T-helper 17 cell (primary cell): ENCODE data around the gene IL25. TPM values are rescaled to one million over a fixed set of nuclear protein-coding genes. Genes with fewer than 3 reads are reported as not detected.
"Not testable (repeated sequence)": the region's sequence is repeated elsewhere in the genome, so short reads cannot be mapped to it uniquely, and the experiment has no call there.

Experiments used
- ATAC-seq: fragments of 150-1000 bp; cut with Tn5 transposase; 2 replicates; pipeline ENCODE4 v1.10.0; 2021; ENCODE audit warnings: mild to moderate bottlenecking, moderate library complexity
- DNase-seq, 3 donors: peaks; one replicate each; pipeline versions ENCODE4 v3.0.0 to v3.0.0-alpha.2; 2020 to 2021
- H3K9me3 ChIP-seq: one replicate; pipeline ENCODE4 v1.7.0; 2013; ENCODE audit warnings: low read length, mild to moderate bottlenecking; ENCODE audit not compliant: control insufficient read depth, poor library complexity, severe bottlenecking
- H3K27ac Mint-ChIP-seq: one replicate; pipeline ENCODE4 v1.8.0; 2022; ENCODE audit warnings: mild to moderate bottlenecking, moderate library complexity, mixed read lengths
- H3K27me3 Mint-ChIP-seq: one replicate; pipeline ENCODE4 v1.8.0; 2022; ENCODE audit warnings: mixed read lengths
- H3K36me3 Mint-ChIP-seq: one replicate; pipeline ENCODE4 v1.8.0; 2022; ENCODE audit warnings: low read depth, mixed read lengths
- H3K4me1 Mint-ChIP-seq: one replicate; pipeline ENCODE4 v1.8.0; 2022; ENCODE audit warnings: mild to moderate bottlenecking, mixed read lengths
- H3K4me3 Mint-ChIP-seq: one replicate; pipeline ENCODE4 v1.8.0; 2022; ENCODE audit warnings: mild to moderate bottlenecking, moderate library complexity, mixed read lengths
- total RNA-seq, 4 donors: library from RNA in 2 of 4; stranded (reverse) in 2 of 4; gene quantifications; one replicate each; pipeline ENCODE4 v1.2.3 and lab custom pipeline; 2022 to 2026

Gene IL25
- total RNA-seq, 2 donors from 2014 or later: not detected

DNA sequence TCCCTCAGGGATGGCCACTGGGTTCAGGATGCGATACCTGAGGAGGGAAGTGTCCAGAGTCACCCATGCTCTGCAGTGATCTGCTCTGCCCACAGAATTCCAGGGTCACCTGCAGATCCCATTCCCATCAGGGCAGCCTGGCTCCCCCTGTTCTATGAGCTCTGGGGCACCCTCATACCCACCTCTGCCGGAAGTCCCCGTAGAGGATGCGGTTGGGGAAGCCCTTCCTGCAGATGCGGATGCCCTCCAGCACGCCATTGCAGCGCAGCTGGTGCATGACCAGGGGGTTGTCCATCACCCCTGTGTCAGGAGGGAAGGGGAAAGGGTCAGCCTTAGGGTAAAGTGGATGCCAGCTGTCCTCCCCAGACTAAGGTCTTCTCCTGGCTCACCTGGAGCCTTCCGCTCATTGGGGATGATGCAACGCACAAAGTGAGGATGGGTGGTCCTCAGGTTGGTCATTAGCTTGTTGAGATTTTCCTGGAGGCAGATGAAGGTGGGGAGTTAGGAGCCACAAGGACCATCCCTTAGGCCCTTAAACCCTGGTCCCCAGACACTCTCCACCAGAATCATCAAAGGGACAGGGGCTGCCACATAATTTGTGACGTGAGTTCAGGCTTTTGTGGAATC, 24.3 kb downstream of the IL25 start:
- DNase-seq (no peak), ATAC-seq (no peak)
- no peak overlapping the region for H3K4me3 Mint-ChIP-seq
- H3K27me3 Mint-ChIP-seq: peaks cover 30% of the 10 kb centered on the region
- no peaks in the 10 kb centered on the region for H3K9me3 ChIP-seq
- no peaks in the 10 kb centered on the region for H3K4me1 Mint-ChIP-seq
- no peaks in the 10 kb centered on the region for H3K36me3 Mint-ChIP-seq
- H3K27ac Mint-ChIP-seq: no peak overlapping the region

DNA sequence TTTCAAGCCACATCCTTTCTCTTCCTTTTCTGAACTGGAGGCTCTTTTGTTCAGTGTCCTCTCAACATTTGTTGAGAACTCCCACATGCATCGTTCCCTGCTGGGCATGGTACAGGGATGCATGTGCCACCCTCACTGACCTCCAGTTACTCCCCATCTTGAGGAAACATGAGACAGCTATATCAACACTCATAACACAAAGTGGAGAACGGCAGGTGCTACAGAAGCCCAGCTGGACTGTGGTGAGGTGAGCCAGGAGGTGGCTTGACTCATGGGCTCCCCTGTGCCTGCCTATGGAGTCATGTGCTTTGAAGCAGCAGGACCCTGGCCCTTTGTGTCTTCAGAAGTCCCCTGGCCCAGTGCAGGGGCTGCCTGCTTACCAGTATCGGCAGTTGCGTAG, 25.7 kb downstream of the IL25 start:
- ATAC-seq: no peak
- peaks cover 3% of the 10 kb centered on the region for H3K36me3 Mint-ChIP-seq
- no peak for DNase-seq
- no peak overlapping the region for H3K27ac Mint-ChIP-seq
- H3K4me3 Mint-ChIP-seq: no peak overlapping the region
- H3K4me1 Mint-ChIP-seq: no peaks in the 10 kb centered on the region
- peaks cover 34% of the 10 kb centered on the region for H3K27me3 Mint-ChIP-seq
- no peaks in the 10 kb centered on the region for H3K9me3 ChIP-seq

DNA sequence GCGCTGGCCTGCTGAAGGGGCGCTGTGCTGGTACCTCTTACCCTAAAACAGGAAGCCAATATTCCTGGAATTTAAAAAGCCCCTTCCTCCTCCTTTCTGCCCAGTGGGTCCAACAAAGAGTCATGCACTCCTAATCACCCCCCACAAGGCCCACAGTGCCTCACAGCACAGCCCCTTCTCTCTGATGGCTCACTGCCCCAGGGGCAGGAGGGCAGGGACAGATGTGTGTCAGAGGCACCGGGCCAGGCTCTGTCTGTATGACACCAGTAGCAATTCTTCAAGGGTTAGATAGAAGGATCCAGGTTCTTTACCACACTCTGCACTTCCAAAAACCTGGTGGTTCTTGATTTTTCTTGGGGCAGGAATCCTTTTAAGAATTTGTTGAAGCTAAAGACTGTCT, 26.5 kb downstream of the IL25 start:
- no peaks in the 10 kb centered on the region for H3K4me1 Mint-ChIP-seq
- DNase-seq (no peak), ATAC-seq (no peak)
- no peak overlapping the region for H3K4me3 Mint-ChIP-seq
- no peak overlapping the region for H3K27ac Mint-ChIP-seq
- peaks cover 34% of the 10 kb centered on the region for H3K27me3 Mint-ChIP-seq
- H3K9me3 ChIP-seq: no peaks in the 10 kb centered on the region
- peaks cover 3% of the 10 kb centered on the region for H3K36me3 Mint-ChIP-seq

DNA sequence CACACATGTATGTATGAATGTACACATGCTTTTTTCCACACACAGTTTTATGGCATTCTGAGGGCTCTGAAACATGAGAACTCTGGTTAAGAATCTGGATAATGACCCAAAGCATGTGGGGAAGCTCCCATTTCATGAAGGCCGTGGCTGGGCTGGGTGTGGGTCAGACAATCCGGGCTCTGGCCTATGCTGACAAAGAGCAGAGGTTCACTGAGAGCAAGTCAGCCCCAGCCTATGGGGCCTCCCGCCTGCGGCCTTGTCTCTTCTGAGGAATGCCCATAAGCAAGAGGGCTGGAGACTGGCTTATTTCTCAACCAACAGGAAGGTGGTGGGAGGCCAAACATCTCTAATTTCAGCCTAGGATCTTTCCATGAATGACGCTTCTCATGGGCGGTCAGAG, 27.0 kb downstream of the IL25 start:
- no peak for DNase-seq
- H3K4me3 Mint-ChIP-seq: no peak overlapping the region
- peaks cover 3% of the 10 kb centered on the region for H3K36me3 Mint-ChIP-seq
- no peaks in the 10 kb centered on the region for H3K4me1 Mint-ChIP-seq
- H3K27ac Mint-ChIP-seq: no peak overlapping the region
- no peaks in the 10 kb centered on the region for H3K9me3 ChIP-seq
- no peak for ATAC-seq
- peaks cover 33% of the 10 kb centered on the region for H3K27me3 Mint-ChIP-seq

DNA sequence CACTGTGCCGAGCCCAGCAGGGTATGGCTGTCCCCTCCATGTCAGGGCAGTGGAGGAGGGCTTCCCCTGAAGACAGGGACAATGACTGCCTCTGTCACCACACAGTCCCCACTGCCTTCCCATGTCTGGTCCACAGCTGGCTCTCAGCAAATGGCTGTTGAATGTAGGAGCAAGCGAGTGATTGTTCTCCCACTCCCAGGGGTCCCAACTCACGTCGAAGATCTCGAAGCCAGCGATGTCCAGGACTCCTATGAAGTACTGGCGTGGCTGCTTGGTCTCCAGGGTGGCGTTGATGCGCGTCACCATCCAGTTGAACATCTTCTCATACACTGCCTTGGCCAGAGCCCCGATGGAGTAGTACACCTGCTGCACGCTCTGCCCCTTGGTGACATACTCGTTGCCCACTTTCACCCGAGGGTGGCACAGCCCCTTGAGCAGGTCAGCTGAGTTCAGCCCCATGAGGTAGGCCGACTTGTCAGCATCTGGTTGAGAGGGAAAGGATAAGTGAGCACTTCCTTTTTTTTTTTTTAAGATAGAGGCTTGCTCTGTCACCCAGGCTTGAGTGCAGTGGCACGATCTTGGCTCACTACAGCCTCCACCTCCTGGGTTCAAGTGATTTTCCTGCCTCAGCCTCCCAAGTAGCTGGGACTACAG, 28.0 kb downstream of the IL25 start:
- not testable (repeated sequence) for H3K27ac Mint-ChIP-seq, H3K4me1 Mint-ChIP-seq, H3K9me3 ChIP-seq, H3K4me3 Mint-ChIP-seq, ATAC-seq, DNase-seq, H3K36me3 Mint-ChIP-seq
- H3K27me3 Mint-ChIP-seq: peaks cover 39% of the 10 kb centered on the region

DNA sequence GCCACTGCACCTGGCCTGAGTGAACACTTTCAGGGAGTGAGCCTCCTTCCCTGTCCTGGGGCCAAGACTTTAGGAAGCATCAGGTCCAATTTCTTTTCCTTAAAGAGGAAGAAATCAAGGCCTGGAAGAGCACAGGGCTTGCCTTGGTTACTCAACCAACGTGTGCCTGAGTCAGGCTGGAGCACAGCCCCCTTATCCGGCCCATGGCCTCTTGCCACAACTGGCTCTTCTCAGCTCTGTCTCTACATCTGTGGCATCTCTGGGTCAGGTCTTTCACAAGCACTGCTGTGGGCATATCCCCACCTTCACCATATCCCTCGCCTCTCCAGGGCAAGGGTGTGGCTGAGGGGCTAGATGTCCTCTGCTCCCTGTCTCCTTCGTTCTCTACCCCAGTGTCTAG, 28.7 kb downstream of the IL25 start:
- ATAC-seq (no peak), DNase-seq (no peak)
- H3K9me3 ChIP-seq: no peaks in the 10 kb centered on the region
- H3K4me3 Mint-ChIP-seq: no peak overlapping the region
- H3K27me3 Mint-ChIP-seq: peaks cover 42% of the 10 kb centered on the region
- no peak overlapping the region for H3K27ac Mint-ChIP-seq
- H3K36me3 Mint-ChIP-seq: peaks cover 3% of the 10 kb centered on the region
- no peaks in the 10 kb centered on the region for H3K4me1 Mint-ChIP-seq

DNA sequence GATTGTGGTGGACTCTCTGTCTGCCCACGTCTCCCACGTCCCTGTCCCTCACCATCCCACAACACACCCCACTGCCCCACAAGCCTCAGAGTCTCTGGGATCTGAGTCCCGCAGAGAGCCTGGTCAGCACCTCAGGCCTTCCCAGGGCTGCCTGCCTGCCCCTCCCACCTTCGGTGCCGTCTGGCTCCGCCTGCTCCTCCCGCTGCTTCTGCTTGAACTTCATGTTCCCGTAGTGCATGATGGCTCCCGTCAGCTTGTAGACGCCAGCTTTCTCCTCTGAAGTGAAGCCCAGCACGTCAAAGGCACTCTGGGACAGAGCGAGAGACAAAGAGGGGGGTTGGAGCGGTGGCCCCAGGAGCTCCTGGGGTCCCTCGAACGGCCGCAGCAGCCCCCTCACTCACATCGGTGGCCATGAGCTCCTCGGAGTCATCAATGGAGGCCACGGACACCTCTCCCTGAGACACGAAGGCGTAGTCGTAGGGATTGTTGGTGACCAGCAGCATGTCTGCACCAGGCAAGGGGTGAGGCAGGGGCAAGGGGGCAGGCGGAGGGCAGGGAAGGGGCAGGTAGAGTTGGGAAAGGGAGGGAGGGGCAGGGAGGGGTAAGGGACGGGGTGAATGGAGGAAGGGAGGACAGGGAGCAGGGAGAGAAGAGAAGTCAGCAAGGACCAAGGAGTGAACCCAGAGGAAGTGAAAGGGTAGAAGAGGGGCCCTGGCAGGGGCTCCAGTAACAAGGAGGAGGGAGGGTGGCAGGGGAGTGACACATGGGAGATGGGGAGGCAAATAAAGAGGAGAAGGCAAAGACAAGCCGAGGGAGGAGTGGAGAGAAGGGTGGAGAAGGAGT, 29.9 kb downstream of the IL25 start:
- no peak overlapping the region for H3K4me3 Mint-ChIP-seq
- DNase-seq (no peak), ATAC-seq (no peak)
- peaks cover 4% of the 10 kb centered on the region for H3K36me3 Mint-ChIP-seq
- no peaks in the 10 kb centered on the region for H3K9me3 ChIP-seq
- H3K27ac Mint-ChIP-seq: no peak overlapping the region
- peaks cover 1% of the 10 kb centered on the region for H3K4me1 Mint-ChIP-seq
- peaks cover 50% of the 10 kb centered on the region for H3K27me3 Mint-ChIP-seq

DNA sequence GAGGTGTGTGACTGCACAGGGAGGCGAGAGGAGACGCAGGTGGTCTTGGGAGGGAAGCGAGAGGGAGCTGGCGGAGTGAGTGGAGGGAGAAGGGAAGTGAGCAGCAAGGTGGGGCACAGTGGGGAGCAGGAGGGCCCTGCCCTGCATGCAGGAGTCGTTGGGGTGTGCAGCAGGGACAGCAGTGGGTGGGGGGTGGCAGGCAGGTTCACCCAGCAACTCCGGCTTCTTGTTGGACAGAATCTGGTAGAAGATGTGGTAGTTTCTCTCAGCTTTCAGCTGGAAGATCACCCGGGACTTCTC, 30.5 kb downstream of the IL25 start:
- peaks cover 8% of the 10 kb centered on the region for H3K36me3 Mint-ChIP-seq
- H3K27ac Mint-ChIP-seq: no peak overlapping the region
- H3K27me3 Mint-ChIP-seq: peaks cover 52% of the 10 kb centered on the region
- H3K9me3 ChIP-seq: no peaks in the 10 kb centered on the region
- H3K4me3 Mint-ChIP-seq: no peak overlapping the region
- peaks cover 5% of the 10 kb centered on the region for H3K4me1 Mint-ChIP-seq
- ATAC-seq (no peak), DNase-seq (no peak)

DNA sequence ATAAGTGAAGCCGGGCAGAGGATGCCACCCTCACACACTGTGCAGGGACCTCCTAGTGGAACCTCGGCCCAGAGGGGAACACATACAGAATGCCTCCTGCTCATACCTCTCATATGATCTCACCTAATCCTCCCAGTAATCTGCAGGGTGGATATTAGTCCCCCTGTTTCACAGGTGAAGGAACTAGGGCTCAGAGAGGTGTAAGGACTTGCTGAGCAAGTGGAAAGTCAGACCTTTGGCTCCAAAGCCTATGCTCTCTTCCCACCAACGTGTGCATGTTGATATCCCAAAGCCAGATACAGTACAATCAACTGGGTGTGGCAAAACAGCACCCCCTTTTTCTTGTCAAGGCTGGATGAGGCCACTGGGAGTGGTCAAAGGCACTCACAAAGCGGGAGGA, 31.3 kb downstream of the IL25 start:
- no peaks in the 10 kb centered on the region for H3K9me3 ChIP-seq
- DNase-seq (no peak), ATAC-seq (no peak)
- Mint-ChIP-seq H3K27me3 (peaks cover 52% of the 10 kb centered on the region), H3K4me1 (peaks cover 5% of the 10 kb centered on the region), H3K27ac (no peak overlapping the region), H3K4me3 (no peak overlapping the region), H3K36me3 (peaks cover 8% of the 10 kb centered on the region)

DNA sequence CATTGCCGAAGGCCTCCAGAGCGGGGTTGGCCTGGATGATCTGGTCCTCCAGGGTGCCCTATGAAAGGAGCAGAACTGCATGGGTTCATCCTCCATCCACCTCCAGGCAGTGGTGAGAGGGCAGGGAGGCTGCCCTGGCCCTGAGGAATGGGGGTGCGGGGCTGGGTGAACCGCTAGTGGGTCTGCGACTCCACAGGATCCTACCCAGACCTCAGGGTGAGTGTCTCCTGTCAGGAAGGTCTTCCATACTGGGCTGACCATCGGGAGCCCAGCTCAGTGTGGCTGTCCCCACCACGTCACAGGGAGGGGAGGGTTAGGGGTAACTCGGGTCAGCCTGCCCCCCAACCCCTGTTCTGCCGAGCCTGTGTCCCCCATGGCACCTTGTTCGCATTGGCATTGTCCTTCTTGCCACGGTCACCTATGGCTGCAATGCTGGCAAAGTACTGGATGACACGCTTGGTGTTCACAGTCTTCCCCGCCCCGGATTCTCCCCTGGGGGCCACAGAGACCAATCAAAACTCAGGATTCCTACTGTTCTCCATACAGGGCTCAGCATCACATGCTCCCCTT, 31.8 kb downstream of the IL25 start:
- ATAC-seq (no peak), DNase-seq (no peak)
- peaks cover 5% of the 10 kb centered on the region for H3K4me1 Mint-ChIP-seq
- peaks cover 8% of the 10 kb centered on the region for H3K36me3 Mint-ChIP-seq
- H3K27me3 Mint-ChIP-seq: peaks cover 57% of the 10 kb centered on the region
- H3K27ac Mint-ChIP-seq: no peak overlapping the region
- H3K4me3 Mint-ChIP-seq: no peak overlapping the region
- no peaks in the 10 kb centered on the region for H3K9me3 ChIP-seq

DNA sequence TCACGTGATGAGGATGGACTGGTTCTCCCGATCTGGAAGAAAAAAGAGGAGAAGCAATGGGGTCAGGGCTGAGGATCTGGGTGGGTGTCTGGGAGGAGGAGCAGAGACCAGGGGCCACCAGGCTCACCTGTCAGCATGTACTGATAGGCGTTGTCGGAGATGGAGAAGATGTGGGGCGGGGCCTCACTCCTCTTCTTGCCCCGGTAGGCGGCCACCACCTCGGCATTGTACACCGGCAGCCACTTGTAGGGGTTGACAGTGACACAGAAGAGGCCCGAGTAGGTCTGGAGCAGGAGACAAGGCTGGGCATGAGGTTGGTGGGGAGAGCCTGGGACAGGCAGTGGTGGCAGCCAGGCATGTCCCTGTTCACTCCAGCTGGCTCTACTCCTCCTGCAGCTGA, 32.5 kb downstream of the IL25 start:
- no peaks in the 10 kb centered on the region for H3K9me3 ChIP-seq
- no peak for DNase-seq
- no peak overlapping the region for H3K4me3 Mint-ChIP-seq
- peaks cover 8% of the 10 kb centered on the region for H3K36me3 Mint-ChIP-seq
- peaks cover 5% of the 10 kb centered on the region for H3K4me1 Mint-ChIP-seq
- no peak for ATAC-seq
- no peak overlapping the region for H3K27ac Mint-ChIP-seq
- peaks cover 61% of the 10 kb centered on the region for H3K27me3 Mint-ChIP-seq

DNA sequence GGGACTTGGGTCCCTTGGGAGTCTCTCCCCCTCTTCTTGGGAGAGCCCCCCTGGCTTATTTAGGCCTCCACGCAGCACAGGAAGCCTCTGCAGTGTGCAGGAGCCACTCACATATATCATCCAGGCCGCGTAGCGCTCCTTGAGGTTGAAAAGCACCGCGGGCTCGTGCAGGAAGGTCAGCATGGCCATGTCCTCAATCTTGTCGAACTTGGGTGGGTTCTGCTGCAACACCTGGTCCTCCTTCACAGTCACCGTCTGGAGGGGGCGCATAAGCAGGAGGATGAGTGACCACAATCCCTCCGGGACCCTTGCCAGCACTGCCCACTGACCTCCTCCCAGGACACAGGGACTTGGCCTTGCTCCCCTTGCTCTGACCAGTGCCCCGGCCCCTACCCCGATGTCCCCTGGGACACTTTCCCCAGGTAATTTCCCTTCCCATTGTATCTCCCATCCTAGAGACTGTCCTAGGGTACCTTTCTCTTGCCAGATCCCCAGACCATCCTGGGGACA, 33.0 kb downstream of the IL25 start:
- H3K27me3 Mint-ChIP-seq: peaks cover 65% of the 10 kb centered on the region
- peaks cover 8% of the 10 kb centered on the region for H3K36me3 Mint-ChIP-seq
- peaks cover 6% of the 10 kb centered on the region for H3K4me1 Mint-ChIP-seq
- no peak overlapping the region for H3K4me3 Mint-ChIP-seq
- no peak for DNase-seq
- ATAC-seq: no peak
- no peaks in the 10 kb centered on the region for H3K9me3 ChIP-seq
- no peak overlapping the region for H3K27ac Mint-ChIP-seq

DNA sequence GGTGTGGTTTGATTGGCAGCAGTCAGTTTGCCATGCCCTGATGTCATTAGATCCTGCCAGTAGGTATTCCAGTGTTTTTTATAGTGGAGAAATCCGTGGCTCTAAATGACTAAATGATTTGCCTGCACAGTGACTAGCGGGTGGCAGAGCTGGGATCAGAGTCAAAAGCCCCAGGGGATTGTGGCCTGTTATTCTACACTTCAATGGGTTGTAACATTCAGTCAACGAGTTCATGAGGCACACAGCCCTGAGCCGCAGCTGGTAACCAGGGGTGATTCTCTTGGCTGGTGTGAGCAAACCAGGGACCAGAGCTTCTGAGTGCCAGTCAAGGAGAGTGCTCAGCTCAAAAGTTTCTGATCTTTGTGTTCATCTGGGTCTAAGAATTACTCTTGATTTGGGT, 33.6 kb downstream of the IL25 start:
- H3K36me3 Mint-ChIP-seq: peaks cover 11% of the 10 kb centered on the region
- H3K9me3 ChIP-seq: no peaks in the 10 kb centered on the region
- peaks cover 11% of the 10 kb centered on the region for H3K4me1 Mint-ChIP-seq
- no peak overlapping the region for H3K27ac Mint-ChIP-seq
- ATAC-seq: no peak
- H3K4me3 Mint-ChIP-seq: no peak overlapping the region
- DNase-seq: no peak
- H3K27me3 Mint-ChIP-seq: peaks cover 72% of the 10 kb centered on the region
